DMS153 treated with DMSO at 0.1 percent for 48 hours (cell line): ENCODE data around the gene USPL1.
"Not testable (repeated sequence)": the region's sequence is repeated elsewhere in the genome, so short reads cannot be mapped to it uniquely, and the experiment has no call there.

Source experiments
- DNase-seq: peaks from one replicate; lab custom pipeline; 2025; ENCODE audit not compliant: unreplicated experiment; lab: John Stamatoyannopoulos, UW

USPL1 gene

GRCh38 chr13:30615866-30616541 lies 1.7 kb upstream of the USPL1 start:
- DNase-seq, result no peak

DNA sequence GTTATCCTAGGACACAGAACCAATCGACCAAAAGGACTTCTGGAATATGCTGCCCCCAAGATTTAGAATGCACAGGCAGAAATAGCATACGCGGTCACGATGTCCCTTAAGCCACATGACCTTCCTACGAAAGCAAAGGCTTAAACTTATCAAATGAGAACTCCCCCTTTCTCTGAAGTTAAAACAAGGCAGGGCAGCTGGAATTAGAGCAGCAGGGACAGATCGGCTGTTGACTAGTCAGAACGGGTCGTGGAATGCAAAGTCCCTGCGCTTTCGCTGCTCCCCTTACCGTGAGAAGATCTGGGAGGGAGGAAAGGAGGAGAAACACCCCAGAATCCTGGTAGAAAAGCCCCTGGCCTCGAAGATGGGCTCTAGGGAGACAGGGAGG lies 799 bp upstream of the USPL1 start:
- DNase-seq, result peak; percentile 68

GRCh38 chr13:30618186-30618929 lies 638 bp downstream of the USPL1 start:
- DNase-seq, result no peak

- no peak for DNase-seq
Measured at GRCh38 chr13:30618930-30619279, 1.2 kb downstream of the USPL1 start.

DNA sequence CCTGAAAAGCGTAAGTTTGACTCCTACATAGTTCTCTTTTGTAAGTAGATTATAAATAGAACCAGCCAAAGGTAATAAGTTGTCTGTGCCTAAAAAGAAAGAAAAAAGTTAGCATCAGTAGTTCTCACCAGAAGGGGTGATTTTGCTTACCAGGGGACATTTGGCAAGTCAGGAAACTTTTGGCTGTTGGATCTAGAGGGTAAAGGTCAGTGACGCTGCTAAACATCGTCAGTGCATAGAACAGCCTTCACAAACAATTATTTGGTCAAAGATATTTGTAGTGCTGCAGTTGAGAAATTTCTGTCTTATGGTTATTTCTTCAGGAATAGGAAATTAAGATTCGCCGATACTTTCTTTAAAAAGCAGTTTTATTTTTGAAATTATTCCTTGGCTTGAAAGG lies 2.0 kb downstream of the USPL1 start:
- DNase-seq, result no peak

DNA sequence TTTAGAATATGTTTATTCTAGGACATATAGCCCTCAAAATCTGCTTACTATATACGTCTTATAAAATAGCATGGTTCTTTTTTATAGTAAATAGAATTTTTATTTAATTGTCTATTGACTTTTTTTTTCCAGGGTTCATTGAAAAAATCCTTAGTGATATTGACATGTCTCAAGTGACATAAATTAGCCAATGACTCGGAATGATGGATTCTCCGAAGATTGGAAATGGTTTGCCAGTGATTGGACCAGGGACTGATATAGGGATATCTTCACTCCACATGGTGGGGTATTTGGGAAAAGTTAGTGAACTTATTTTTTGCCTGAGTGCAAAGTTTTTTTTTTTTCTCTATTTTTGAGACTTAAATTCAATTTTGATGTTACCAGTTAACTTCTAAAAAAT lies 3.2 kb downstream of the USPL1 start:
- DNase-seq, result no peak

GRCh38 chr13:30622551-30622950 lies 4.8 kb downstream of the USPL1 start:
- no peak for DNase-seq

- no peak for DNase-seq
Measured at GRCh38 chr13:30623392-30623791, 5.7 kb downstream of the USPL1 start.

GRCh38 chr13:30624630-30625029 lies 6.9 kb downstream of the USPL1 start:
- no peak for DNase-seq

DNA sequence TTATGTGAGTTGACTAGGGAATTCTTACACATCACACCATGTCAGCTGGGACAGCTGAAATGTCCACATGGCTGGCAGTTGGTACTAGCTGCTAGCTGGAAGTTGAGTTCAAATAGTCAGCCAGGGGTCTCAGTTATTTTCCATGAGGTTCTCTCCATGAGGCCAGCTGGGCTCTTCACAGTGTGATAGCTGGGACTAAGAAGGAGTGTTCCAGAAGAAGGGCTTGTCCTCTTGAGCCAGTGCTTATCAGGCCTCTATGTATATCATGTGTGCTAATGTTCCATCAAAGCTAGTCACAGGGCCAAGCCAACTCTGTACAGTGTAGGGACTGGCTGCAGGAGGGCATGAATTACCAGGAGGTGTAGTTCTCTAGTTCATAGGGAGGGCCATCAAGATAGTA lies 11.8 kb downstream of the USPL1 start:
- DNase-seq, result no peak

GRCh38 chr13:30633861-30634260 lies 16.1 kb downstream of the USPL1 start:
- DNase-seq, result no peak

DNA sequence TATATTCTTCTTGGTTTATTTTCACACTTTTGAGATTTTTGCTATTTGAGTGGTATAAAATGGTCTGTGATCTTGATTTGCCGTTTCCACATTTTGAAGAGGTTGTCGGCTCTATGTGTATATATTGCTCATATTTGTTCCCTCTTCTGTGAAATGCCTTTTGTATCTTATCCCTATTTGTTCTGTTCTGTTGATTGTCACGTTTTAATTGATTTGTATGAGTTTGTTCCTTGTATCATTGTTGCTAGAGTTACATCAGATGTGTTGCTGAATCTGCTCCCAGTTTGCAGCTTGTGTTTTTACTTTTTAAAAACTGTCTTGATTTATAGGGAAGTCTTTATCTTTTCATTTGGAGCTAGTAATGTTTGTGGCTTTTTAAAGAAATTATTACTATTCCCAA lies 17.1 kb downstream of the USPL1 start:
- DNase-seq, result no peak

DNA sequence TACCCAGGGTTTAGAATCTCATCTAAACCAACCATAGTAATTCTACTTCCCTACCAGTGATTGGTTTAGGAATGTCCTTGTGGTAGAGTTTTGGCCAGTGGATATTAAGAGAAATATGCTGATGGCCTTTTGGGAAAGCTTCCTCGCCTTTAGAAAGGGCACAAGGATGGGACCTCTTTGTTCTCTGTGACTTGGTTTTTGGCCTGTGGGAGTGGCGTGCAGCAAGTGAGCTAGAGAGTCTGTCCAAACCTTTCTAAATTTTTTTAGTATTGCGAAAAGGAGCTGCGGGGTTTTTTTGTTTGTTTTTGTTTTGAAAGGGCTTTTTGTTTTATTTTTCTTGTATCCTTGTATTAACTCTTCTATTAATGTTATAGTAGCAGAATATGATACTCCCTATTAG lies 20.6 kb downstream of the USPL1 start:
- no peak for DNase-seq

GRCh38 chr13:30639671-30640070 lies 22.0 kb downstream of the USPL1 start:
- DNase-seq, result no peak

DNA sequence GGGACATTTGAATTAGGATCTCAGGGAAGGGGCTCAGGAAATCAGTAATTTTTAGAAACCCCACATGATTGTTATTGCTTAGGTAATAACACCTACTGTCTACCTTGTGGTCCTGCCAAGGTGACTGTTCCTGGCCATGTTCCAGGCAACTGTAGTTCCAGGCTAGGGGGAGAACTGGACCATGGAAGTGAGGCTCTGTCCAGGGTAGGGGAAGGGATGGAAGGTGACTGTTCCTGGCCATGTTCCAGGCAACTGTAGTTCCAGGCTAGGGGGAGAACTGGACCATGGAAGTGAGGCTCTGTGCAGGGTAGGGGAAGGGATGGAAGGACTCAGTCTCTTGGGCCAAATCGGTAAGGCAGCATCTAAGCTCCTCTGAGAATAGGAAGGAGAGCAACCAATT lies 23.5 kb downstream of the USPL1 start:
- not testable (repeated sequence) for DNase-seq

- no peak for DNase-seq
Measured at GRCh38 chr13:30645629-30646028, 27.9 kb downstream of the USPL1 start.

DNA sequence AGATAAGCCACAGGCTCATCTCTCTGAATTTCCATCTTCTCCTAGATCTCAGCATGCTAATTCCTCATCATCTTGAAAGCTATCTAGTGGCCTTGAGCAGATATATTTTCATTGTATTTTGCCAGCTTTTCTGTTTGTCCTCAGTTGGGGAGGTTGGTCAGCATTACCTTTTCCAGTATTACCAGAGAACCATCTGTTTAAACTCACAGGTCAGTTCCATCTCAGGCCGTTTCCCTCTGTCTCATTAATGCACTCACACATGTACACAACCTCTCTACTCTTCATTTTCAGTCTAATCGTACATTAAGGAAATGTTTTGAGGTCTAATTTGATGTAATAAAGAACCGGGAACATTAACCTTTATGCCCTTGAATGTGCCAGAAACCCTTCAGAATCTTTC lies 29.7 kb downstream of the USPL1 start:
- no peak for DNase-seq

DNA sequence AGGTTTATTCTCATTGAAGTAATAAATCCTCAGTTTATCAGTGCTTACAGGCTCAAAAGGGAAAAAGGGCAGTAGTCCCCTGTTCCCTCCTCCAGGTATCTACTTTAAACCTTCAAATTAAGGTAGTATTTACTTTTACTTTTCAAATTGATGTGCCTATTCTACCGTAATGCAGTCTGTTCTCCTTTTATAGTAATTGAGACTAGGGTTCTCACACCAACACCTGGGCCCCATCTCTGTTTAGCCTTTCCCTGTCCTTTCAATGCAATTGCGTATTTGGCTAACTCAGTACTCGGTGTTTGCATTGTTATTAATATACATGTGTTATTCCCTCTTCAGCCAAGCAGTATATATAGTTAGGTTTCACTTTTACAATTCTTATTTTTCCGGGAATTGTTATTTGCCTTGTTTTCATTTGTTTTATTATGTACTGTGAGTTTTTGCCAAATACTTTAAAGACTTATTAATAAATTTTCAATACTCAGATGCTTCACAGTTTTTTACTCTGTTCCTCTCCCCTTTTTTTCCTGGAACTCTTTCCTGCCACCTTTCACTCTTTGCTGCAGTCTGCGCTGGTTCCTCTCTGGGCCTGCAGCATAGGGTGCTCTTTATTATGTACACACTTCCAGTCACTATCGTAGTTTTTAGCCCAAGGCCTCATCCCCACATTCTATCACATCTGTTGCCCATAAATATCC lies 30.3 kb downstream of the USPL1 start:
- DNase-seq, result no peak

- no peak for DNase-seq
Measured at GRCh38 chr13:30648522-30649012, 30.8 kb downstream of the USPL1 start.

GRCh38 chr13:30651648-30652047 lies 33.9 kb downstream of the USPL1 start:
- DNase-seq, result not testable (repeated sequence)

GRCh38 chr13:30652746-30653386 lies 35.1 kb downstream of the USPL1 start:
- DNase-seq, result no peak

DNA sequence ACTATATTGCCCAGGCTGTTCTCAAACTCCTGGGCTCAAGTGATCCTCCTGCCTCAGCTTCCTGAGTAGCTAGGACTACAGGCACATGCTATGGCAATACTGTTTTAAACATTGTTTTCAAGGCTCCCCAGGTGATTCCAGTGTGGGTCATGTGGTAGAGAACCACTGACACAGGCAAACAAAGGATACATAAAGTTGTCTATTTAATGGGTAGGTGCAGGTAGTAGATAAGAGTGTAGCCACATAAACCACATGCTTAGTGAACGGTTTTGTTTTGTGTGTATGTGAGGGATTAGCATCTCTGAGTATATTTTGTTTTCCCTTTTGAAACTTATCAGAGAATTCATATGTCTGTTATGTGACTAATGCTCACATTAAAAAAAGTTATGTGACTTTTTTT lies 36.7 kb downstream of the USPL1 start:
- no peak for DNase-seq
